Lung (tissue), 12 donors: ENCODE results near the gene STIM2. TPM values are rescaled to one million over a fixed set of nuclear protein-coding genes. Genes with fewer than 3 reads are reported as not detected.

Experiments used
- ATAC-seq: fragments of 200-7000 bp; cut with Tn5 transposase; one replicate; pipeline ENCODE4 v1.9.1; 2020; ENCODE audit warnings: moderate number of reproducible peaks; ENCODE audit not compliant: insufficient read depth, low FRiP score
- DNase-seq, 3 donors: peaks; one replicate each; pipeline ENCODE4 v3.0.0-alpha.2; 2013 to 2017
- H3K27ac ChIP-seq, 2 donors: one replicate each; pipeline ENCODE4 v1.5.1; 2013; ENCODE audit warnings: mild to moderate bottlenecking in 2 of 2, moderate library complexity in 2 of 2, control low read depth in 1 of 2, inconsistent platforms in 1 of 2, low read depth in 1 of 2, low read length in 1 of 2
- H3K27me3 ChIP-seq, 3 donors: one replicate each; pipeline ENCODE4 v1.5.1; 2013; ENCODE audit warnings: low read length in 2 of 3; ENCODE audit not compliant: control insufficient read depth in 3 of 3, insufficient read depth in 3 of 3
- H3K36me3 ChIP-seq, 4 donors: one replicate each; pipeline ENCODE4 v1.5.1; 2013; ENCODE audit warnings: low read length in 4 of 4, mild to moderate bottlenecking in 1 of 4, moderate library complexity in 1 of 4; ENCODE audit not compliant: control insufficient read depth in 4 of 4, insufficient read depth in 4 of 4
- H3K4me1 ChIP-seq, 5 donors: one replicate each; pipeline ENCODE4 v1.5.1; 2013; ENCODE audit warnings: low read length in 5 of 5, mild to moderate bottlenecking in 2 of 5, moderate library complexity in 1 of 5; ENCODE audit not compliant: control insufficient read depth in 5 of 5, insufficient read depth in 5 of 5
- H3K4me3 ChIP-seq: one replicate; pipeline ENCODE4 v1.5.1; 2013; ENCODE audit warnings: mild to moderate bottlenecking, control low read depth, moderate library complexity
- H3K9ac ChIP-seq, 2 donors: one replicate each; pipeline ENCODE4 v1.5.1; 2013; ENCODE audit warnings: low read length in 2 of 2, control low read depth in 1 of 2; ENCODE audit not compliant: insufficient read depth in 1 of 2
- H3K9me3 ChIP-seq, 4 donors: one replicate each; pipeline ENCODE4 v1.5.1; 2013; ENCODE audit warnings: low read length in 3 of 4, mild to moderate bottlenecking in 1 of 4, moderate library complexity in 1 of 4; ENCODE audit not compliant: control insufficient read depth in 4 of 4, insufficient read depth in 3 of 4
- CTCF ChIP-seq: IDR thresholded peaks from 2 replicates; pipeline ENCODE4 v1.5.1; 2012; ENCODE audit warnings: mild to moderate bottlenecking; ENCODE audit errors: control extremely low read depth, extremely low read depth
- WGBS, 2 donors: extraction: QIAGEN DNeasy Blood & Tissue Kit; methylation state at CpG; one replicate each; pipeline ENCODE4 v1.1.7; 2013; 5-methylcytosine and 5-hydroxymethylcytosine counted together
- polyA plus RNA-seq, 2 donors: library from polyadenylated mRNA; stranded (reverse); fragments of 200-250 nt; gene quantifications; one replicate each; pipeline ENCODE4 v1.2.1, GENCODE V29; 2013
- total RNA-seq, 2 donors: library from RNA; depleted of rRNA in 1 of 2; stranded (reverse); fragments of >200 nt in 1 of 2; gene quantifications; one replicate each; pipeline ENCODE4 v1.2.1, GENCODE V29; 2014 to 2021
- donor health status: control.
- donor health status: control.
- donor health status: Bipolar disorder and iron deficiency.
- donor health status: healthy.
- donor health status: DM: yes; HTN: yes; CAD: no.

The STIM2 gene
- total and polyA plus RNA-seq, 4 donors = 12.7 to 35.5 (median 25.9) TPM

DNA sequence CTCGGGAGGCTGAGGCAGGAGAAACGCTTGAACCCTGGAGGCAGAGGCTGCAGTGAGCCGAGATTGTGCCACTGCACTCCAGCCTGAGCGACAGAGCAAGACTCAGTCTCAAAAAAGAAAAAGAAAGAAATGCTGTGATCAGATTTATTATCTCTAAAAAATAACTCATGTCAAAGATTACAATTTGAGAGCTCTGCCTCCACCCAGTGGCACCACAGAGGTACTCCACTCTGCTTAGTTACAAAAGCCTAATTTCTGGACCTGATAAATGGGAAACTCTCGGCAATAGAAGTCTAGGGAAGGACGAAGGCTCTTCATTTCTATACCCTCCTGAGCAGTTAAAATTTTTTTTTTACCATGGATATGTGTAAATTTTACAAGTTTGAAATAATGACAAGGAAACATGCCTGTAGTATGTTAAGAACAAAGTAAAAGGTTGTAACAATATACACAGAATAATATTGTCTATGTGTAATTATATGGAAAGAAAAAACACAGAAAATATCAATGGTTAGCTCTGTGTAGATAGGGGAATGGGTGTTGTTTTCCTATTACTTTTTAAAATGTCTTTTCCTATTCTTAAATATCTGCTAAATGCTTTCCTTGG, 149.8 kb downstream of the STIM2 start:
- H3K4me1 ChIP-seq = peaks cover 0 to 34% (median 3%) of the 10 kb centered on the region in 5 donors
- TF ChIP-seq CTCF = peak; percentile 85
- H3K9me3 ChIP-seq = no peaks in the 10 kb centered on the region
- DNase-seq (peak; percentile 75 to 83 (median 78)), ATAC-seq (peak; percentile 83)
- no peaks in the 10 kb centered on the region for H3K27me3 ChIP-seq
- H3K27ac ChIP-seq = no peak overlapping the region
- 33 to 51% methylated on average over 6 of the region's 6 CpGs for WGBS, 2 donors
- H3K36me3 ChIP-seq = peaks cover 0 to 4% (median 3%) of the 10 kb centered on the region in 4 donors
- H3K4me3 ChIP-seq = no peak overlapping the region
- H3K9ac ChIP-seq = no peak overlapping the region

GRCh38 chr4:27011401-27011800, 150.8 kb downstream of the STIM2 start:
- Histone ChIP-seq H3K9me3 (peaks cover 0 to 2% (median 0%) of the 10 kb centered on the region in 4 donors), H3K27me3 (no peaks in the 10 kb centered on the region), H3K36me3 (peaks cover 0 to 4% (median 3%) of the 10 kb centered on the region in 4 donors), H3K9ac (no peak overlapping the region), H3K4me3 (no peak overlapping the region), H3K4me1 (peaks cover 0 to 25% (median 3%) of the 10 kb centered on the region in 5 donors), H3K27ac (no peak overlapping the region)
- peak in 1 of 3 donors; percentile 53 for DNase-seq
- peak; percentile 19 for ATAC-seq
- 55 to 64% methylated on average over 3 of the region's 3 CpGs for WGBS, 2 donors
- no peak for TF ChIP-seq CTCF

GRCh38 chr4:27013012-27013411, 152.4 kb downstream of the STIM2 start:
- no peak for DNase-seq
- Histone ChIP-seq H3K9me3 (peaks cover 0 to 2% (median 0%) of the 10 kb centered on the region in 4 donors), H3K27me3 (no peaks in the 10 kb centered on the region), H3K27ac (no peak overlapping the region), H3K4me1 (peaks cover 0 to 16% (median 3%) of the 10 kb centered on the region in 5 donors), H3K4me3 (no peak overlapping the region), H3K36me3 (peaks cover under 1 to 5% (median 4%) of the 10 kb centered on the region in 4 donors), H3K9ac (no peak overlapping the region)
- TF ChIP-seq CTCF = no peak
- 94 to 96% methylated on average over 4 of the region's 4 CpGs for WGBS, 2 donors
- ATAC-seq = no peak
